Umbilical cord (tissue), 2 donors: ENCODE measurements around the gene SYTL3. TPM values are rescaled to one million over a fixed set of nuclear protein-coding genes. Genes with fewer than 3 reads are reported as not detected.

ENCODE experiments used
- DNase-seq: peaks from one replicate; pipeline ENCODE4 v3.0.0-alpha.2; 2015; ENCODE audit warnings: low spot score
- total RNA-seq: library from RNA; depleted of rRNA; stranded (reverse); fragments of >200 nt; gene quantifications from one replicate; pipeline ENCODE4 v1.2.3, GENCODE V29; 2014; ENCODE audit warnings: low replicate concordance; ENCODE audit not compliant: insufficient read depth

Gene SYTL3
- total RNA-seq, 1 donor from 2014 or later = 1.7 TPM

DNA sequence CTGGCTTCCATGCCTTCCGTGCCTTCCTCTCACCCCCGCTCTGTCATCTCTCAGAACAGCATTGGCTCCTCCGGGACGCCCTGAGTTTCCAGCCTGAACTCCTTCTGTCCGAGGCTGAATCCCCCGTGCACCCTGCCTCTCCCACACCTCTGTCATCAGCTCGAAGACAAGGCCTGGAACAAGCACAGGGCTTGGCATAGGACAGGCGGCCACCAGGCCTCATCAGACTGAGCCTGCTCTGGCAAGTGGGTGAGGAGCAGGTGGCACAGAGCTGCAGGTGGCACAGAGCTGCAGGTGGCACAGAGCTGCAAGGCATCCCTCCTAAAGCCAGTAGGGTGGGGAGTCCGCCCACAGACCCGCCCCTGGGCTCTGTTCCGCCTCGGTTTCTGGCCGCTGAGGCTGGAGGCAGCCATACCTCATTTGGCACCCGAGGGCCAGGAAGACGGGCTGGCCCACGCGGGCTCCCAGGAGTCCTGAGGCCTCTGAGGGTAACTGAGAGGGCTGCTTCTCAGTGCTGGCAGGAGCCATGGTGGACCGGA is 109.2 kb downstream of the SYTL3 start:
- no peak for DNase-seq

DNA sequence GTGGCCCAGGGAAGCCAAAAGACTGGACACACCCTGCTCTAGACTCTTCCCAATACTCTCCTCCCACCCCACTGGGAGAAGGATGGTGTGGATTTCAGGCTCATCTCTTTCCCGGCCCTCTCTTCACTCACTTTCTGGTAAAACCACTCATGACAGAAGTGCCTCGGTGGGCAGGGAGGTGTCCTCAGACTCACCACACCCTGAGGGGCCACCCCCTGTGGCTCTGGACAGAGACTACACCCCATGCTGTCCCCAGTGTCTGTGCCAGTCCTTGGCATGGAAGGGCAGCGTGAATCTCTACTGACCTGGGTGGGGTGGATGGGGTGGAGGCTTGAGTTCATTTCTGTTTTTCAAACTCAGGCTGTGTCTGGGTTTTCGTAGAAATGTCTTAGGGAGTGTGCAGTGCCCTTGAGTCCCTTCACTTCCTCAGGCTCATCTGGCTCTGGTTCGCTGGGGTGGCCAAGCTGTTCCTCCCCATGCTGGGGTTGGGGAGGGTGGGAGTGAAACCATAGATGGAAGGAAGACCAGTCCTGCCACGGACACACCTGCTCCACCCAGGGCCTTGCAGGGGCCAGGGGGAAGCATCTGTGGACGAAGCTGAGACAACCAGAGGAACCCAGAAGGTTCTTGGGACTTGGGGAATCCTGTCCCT is 110.2 kb downstream of the SYTL3 start:
- no peak for DNase-seq

GRCh38 chr6:158760618-158761250 is 110.9 kb downstream of the SYTL3 start:
- no peak for DNase-seq

DNA sequence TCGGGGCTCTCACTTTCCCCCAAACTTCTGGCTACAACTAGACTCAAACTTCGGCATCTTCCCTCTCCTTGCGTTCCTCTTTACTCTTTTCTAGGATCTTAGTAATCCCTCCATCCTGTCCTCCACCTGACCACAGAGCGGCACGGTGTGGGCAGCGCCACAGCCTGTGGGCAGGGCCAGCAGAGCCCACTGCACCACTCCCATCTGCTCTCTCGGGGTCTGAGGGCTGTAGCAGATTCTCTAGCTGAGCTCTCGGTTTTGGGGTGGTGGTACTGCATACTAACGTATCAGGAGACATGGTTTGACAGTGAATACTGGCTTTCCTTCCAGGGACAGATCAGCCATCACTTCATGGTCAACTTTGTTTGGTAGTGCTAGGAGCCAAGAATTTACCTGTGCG is 111.9 kb downstream of the SYTL3 start:
- no peak for DNase-seq

- no peak for DNase-seq
Observed at GRCh38 chr6:158762787-158763433, 113.1 kb downstream of the SYTL3 start.

GRCh38 chr6:158763434-158764182 is 113.8 kb downstream of the SYTL3 start:
- no peak for DNase-seq

DNA sequence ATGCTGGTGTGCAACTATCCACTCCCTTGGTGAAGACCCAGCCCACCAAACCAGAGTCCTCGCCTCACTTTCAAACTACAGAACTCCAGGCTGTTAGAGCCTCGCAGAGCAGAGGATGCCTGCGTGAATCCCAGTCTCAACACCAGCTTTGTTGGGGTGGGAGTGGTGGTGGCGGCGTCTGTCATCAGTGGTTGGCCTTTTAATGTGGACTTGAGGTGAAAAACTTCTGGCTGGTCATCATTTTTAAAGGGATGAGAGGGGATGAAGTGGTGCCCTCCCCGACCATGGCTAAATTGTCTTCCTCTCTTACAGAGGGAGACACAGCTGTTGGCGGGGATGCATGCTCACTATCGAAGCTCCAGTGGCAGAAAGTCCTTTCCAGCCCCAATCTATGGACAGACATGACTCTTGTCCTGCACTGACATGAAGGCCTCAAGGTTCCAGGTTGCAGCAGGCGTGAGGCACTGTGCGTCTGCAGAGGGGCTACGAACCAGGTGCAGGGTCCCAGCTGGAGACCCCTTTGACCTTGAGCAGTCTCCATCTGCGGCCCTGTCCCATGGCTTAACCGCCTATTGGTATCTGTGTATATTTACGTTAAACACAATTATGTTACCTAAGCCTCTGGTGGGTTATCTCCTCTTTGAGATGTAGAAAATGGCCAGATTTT is 114.5 kb downstream of the SYTL3 start:
- DNase-seq = no peak

GRCh38 chr6:158764926-158765325 is 115.1 kb downstream of the SYTL3 start:
- no peak for DNase-seq

DNA sequence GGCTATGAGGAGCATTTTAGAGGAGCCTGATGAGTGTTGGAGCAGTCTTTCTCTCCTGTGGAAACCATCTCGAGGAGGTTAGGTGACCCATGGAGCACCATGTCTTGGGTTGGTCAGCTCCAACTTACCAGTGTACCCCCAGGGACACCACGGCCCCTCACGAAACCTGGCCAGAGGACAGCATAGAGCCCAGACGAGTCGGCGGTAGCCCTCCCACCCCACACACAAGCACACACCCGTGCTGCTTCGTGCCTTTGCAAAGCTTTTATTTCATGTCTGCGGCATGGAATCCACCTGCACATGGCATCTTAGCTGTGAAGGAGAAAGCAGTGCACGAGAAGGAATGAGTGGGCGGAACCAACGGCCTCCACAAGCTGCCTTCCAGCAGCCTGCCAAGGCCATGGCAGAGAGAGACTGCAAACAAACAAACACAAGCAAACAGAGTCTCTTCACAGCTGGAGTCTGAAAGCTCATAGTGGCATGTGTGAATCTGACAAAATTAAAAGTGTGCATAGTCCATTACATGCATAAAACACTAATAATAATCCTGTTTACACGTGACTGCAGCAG is 115.7 kb downstream of the SYTL3 start:
- no peak for DNase-seq

DNA sequence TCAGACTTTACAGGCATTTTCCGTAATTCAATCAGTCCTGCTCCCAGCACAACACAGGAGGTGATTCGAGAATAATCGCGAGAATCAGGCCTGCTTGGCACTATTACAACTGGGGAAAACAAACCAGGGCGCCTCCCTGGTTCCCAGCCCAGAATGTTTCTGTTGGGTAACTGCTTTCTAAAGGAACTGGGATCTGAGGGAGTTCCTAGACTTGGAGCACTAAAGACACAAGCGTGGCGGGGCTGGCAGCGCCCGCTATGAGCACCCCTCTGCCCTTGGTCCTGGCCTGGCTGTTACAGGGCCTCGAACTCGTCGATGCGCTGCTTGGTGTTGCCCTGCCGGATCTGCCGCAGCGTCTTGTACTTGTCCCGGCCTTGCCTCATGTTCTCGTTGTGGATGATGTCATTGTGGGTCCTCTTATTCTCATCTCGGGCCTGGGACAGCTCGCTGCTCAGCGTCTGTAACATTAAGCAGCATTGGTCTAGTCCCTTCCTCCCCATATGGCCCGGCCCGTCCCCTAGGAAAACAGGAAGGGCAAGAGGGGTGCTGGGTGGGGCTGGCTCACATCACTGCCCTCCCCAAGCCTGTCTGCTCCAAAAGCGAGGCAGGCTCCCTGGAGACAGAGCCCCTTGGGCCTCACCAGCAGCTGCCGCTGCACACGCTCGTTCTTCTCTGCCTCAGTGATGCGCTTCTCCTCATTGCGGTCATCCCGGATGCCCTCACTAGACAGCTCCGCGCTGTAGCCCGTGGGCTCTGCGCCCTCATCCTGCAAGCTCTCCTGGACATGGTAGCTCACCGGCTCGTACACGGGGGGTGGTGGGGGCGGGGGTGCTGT is 117.0 kb downstream of the SYTL3 start:
- DNase-seq = no peak

DNA sequence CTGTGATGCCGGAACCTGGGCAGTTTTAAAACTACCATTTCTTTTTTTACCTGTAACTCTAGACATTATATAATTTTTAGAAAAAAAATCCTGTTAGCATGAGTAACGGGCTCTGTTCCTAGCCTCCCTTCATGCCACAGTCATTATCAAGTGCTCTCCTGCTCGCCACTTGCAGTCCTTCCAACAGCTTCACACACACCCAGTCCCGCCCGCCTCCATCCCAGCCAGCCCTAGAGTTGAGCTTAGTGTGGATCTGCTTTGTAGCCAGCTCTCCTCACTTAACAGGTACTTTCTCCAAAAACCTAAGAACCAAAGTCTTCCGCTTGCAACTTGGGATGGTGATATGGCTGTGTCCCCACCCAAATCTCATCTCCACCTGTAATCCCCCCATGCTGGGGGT is 117.9 kb downstream of the SYTL3 start:
- no peak for DNase-seq

- no peak for DNase-seq
Observed at GRCh38 chr6:158768436-158768835, 118.6 kb downstream of the SYTL3 start.

- no peak for DNase-seq
Observed at GRCh38 chr6:158769234-158769770, 119.4 kb downstream of the SYTL3 start.

GRCh38 chr6:158769771-158770432 is 120.0 kb downstream of the SYTL3 start:
- DNase-seq = no peak

GRCh38 chr6:158770533-158771330 is 120.9 kb downstream of the SYTL3 start:
- DNase-seq = no peak

DNA sequence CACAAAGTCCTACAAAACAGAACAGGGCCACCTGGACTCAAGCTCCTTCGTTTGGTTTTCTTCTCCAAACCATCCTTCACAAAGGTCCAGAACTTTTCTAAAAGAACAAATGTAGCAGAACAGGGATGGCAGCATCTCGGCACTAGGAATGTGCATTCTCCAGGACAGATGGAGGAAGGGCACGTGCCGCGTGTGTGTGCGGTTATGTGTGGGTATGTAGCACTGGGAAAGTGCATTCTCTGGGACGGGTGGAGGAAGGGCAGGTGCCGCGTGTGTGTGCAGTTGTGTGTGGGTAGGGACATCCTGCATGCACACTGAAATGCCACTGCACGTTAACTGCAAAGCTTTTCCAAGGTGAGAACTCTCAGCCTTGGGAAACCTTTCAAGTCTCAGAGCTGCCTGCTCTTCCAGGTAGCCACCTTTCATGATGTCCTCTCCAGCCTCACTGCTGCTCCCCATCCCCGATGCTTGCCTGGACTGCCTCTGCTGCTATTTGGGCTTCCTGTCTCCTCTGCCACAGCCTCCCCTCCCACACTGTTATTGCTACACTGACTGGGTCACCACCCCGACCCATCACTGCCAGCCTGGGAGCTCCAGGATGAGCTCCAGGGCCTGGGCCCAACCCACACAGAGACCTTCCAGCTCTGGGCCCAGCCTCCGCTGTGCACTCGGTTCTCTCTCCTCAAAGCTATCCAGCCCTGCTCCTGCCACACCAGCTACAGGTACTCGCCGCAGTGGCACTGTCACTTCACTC is 121.7 kb downstream of the SYTL3 start:
- no peak for DNase-seq

DNA sequence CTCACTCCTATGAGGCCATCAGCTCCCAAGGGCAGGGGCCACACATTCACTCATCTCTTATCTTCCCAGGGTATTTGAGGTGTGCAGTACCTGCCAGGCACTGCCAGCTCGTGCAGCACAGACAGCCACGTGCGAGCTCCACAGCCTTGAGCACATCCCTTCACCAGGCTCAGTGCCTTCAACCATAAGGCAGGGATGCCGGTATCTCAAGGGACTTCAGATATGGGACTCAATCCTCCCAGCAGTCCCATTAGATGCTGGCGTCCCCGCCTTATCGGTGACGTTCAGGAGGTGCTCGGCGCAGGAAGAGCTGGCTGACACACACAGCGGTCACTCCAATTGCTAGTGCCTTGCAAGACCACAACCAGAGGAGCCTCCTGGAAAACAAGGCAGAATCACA is 122.3 kb downstream of the SYTL3 start:
- DNase-seq = no peak

- DNase-seq = no peak
Observed at GRCh38 chr6:158772851-158773371, 123.1 kb downstream of the SYTL3 start.
